Measurements from ENCODE around the gene CYB5R4.

Gene CYB5R4

DNA sequence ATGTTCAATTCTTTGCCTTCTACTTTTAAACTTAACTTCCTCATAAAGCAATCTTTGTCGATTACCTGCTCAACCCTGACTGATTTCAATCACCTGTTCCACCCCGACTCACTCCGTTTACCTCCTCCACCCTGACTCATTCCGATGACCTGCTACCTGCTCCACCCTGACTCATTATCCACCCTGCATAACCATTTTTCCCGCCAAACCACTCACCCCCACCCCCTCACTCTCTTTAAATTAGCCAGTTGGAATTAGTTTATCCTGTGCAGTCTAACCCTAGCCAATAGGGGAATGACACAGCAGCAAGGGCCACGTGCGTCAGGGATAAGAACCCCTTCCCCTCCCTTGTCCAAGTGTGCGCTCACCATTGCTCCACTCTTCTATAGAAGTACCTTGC is 117.4 kb downstream of the CYB5R4 start:
- DNase-seq (ENCODE audit: low read depth, low spot score) = no peak

DNA sequence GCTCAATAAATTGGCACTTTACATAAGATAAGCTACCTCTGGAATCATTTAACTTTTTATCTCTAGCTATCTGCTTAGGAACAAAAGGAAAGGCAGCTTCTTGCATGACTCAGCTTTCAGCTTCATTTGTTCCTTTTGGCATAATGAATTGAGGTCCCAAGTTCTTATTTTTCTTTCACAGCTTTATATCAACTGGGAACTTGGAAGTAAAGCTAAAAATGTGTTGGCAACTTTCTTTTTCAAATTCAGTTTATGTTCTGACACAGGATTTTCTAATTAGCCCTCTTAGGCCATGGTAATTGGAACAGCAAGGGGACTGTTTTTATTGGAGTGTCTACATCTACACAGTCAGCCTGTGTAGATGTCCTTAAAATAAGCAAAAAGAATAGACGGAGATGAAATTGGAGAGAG is 118.8 kb downstream of the CYB5R4 start:
- no peak for DNase-seq (ENCODE audit: low read depth, low spot score)

- DNase-seq (ENCODE audit: low read depth, low spot score) = no peak
These were observed 119.5 kb downstream of the CYB5R4 start for GRCh38 chr6:83978997-83979396.

DNA sequence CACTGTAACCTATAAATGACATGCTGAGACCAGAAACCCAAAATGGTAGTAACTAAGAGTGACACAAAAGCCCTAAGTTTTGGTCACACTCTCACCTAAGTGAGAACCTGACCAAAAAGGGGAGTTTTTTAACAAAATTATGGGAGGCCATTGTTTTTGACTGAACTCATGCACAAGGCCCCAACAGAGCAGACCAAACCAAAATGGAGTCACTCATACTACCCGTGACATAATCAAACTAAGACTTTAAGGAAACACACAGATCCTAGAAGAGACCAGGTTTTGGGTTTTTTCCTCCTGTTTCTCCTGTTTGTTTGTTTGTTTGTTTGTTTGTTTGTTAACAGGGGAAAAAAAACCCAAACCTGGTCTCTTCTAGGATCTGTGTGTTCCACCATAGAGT is 124.9 kb downstream of the CYB5R4 start:
- DNase-seq (ENCODE audit: low read depth, low spot score) = no peak

- no peak for DNase-seq (ENCODE audit: low read depth, low spot score)
These were observed 125.8 kb downstream of the CYB5R4 start for GRCh38 chr6:83985308-83985713.

DNA sequence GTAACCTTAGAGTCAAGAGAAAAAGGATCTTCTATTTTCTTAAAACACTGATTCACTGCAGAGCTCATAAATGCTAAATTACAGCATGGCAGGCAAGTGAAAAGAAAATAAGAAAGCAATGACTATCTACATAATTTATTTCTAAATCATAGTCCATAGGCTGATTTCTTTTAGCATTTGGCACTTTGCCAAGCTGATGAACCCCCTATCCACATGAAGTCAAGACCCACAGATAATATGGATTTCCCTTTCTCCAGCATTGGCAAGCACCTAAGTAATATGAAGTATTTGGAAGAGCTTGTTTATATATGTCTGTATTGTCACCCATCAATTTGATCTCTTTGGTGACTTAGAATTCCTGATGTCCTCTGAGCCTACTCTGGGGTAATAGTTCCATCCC is 126.2 kb downstream of the CYB5R4 start:
- DNase-seq (ENCODE audit: low read depth, low spot score) = no peak

- DNase-seq (ENCODE audit: low read depth, low spot score) = no peak
These were observed 138.6 kb downstream of the CYB5R4 start for GRCh38 chr6:83998021-83998584.

- DNase-seq (ENCODE audit: low read depth, low spot score) = no peak
These were observed 141.6 kb downstream of the CYB5R4 start for GRCh38 chr6:84001119-84001518.

GRCh38 chr6:84002226-84002625 is 142.7 kb downstream of the CYB5R4 start:
- no peak for DNase-seq (ENCODE audit: low read depth, low spot score)

GRCh38 chr6:84003131-84003530 is 143.6 kb downstream of the CYB5R4 start:
- no peak for DNase-seq (ENCODE audit: low read depth, low spot score)

- DNase-seq (ENCODE audit: low read depth, low spot score) = no peak
These were observed 144.2 kb downstream of the CYB5R4 start for GRCh38 chr6:84003654-84004053.

DNA sequence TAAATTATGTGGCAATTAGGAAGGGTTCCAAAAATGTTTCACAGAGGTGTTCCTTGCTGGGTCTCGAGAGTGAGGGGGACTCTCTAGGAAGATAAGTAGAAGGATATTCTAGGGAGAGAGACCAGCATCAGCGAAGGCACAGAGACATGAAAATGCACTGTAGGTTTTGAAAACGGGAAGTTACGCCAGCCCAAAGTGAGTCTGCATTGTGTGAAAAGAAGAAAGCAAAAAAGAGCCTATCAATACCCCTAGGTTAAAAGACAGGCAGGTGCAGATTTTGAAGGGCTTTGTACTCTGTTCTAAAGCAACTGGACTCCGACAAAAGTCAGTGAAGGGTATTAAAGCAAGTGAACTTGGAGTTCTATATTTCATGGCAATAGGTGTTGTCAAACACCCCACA is 148.4 kb downstream of the CYB5R4 start:
- DNase-seq (ENCODE audit: low read depth, low spot score) = no peak

- no peak for DNase-seq (ENCODE audit: low read depth, low spot score)
These were observed 153.9 kb downstream of the CYB5R4 start for GRCh38 chr6:84013354-84013753.

DNA sequence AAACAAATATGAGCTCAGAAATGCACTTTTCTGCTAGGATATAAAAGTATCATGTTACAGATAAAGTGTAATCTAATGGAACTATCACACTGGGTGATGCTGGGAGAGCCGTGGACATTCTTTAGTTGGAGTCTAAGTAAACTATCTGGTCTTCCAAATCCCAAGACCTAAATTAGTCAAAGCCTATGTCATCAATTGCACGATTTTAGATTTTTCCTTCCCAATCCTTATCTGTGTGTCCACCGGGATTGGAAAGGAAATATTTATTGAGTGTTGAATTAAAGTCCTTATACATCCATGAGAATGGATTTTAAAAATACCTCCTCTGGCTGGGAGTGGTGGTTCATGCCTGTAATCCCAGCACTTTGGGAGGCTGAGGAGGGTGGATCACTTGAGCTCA is 154.4 kb downstream of the CYB5R4 start:
- no peak for DNase-seq (ENCODE audit: low read depth, low spot score)

GRCh38 chr6:84016029-84016428 is 156.5 kb downstream of the CYB5R4 start:
- no peak for DNase-seq (ENCODE audit: low read depth, low spot score)

All from smooth muscle cell of the brain vasculature (primary cell).